Measurements from ENCODE around the gene LPP.

Gene LPP, protein sequence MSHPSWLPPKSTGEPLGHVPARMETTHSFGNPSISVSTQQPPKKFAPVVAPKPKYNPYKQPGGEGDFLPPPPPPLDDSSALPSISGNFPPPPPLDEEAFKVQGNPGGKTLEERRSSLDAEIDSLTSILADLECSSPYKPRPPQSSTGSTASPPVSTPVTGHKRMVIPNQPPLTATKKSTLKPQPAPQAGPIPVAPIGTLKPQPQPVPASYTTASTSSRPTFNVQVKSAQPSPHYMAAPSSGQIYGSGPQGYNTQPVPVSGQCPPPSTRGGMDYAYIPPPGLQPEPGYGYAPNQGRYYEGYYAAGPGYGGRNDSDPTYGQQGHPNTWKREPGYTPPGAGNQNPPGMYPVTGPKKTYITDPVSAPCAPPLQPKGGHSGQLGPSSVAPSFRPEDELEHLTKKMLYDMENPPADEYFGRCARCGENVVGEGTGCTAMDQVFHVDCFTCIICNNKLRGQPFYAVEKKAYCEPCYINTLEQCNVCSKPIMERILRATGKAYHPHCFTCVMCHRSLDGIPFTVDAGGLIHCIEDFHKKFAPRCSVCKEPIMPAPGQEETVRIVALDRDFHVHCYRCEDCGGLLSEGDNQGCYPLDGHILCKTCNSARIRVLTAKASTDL

DNA sequence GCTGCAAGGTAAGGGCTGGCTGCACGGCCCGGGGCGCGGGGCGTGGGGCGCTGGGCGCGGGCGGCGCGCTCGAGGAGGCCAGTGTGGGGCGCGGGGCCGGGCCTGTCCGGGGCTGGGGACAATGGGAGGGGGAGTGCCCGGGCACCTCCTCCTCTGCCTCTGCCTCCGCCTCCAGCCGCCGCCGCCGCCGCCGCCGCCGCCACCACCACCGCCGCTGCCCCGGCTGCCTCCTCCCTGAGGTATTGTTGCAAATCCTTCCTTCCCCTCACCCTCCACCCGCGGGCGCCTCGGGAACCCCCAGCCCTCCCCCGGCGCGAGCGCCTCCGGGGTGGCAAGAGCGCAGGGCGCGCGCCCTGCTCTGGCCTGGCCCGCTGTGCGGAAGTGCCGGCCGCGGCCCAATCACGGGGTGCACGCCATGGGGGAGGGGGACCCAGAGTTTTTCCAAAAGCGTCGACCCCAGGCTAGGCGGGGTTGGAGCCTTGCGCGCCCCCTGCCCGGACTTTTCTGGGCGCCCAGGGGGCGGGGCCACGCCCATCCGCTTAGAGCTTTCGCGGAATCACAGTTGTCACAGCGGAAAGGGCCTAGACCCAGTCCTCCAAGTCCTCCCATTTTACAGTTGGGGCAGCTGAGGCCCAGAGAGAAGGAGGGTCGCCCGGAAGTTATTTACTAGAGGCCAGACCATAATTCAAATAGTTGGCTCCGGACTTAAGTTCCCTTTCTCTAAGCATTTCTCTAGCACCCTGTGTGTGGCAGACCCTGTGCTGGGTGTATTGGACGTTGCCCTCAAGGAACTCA is at the start of gene LPP:
LPP (plus strand) TSS at position 144 of the 795 bp plus-strand sequence. CDS start 251,964 bp downstream, outside the sequence.
- Histone ChIP-seq H3K4me3 (ENCODE audit: low read depth, low read length) (peak within 1 kb of the TSS; percentile 59), H3K4me1 (ENCODE audit: control insufficient read depth, insufficient read depth, low read length) (peaks cover 38% of the 10 kb centered on the region)

DNA sequence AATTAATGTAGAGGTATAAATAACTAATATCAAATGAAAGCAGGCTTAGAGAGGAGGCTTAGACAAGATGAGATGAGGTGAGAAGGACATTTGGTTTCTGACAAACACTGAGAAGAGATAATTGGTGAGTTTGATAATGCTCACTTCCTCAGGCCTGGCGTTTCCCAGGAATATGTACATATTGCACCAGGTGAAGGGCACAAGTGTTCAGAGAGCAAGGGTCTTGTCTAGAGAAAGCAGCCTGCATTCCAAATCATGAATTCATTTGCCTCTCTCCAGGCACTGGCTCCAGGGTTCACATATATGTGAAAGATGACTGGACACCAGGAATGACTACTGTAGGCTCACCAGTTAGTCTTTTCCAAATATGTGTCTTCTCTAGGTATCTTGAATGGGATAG is 48.0 kb upstream of the LPP start:
- Histone ChIP-seq H3K27ac (ENCODE audit: low read depth, low read length) (no peak overlapping the region), H3K36me3 (ENCODE audit: control insufficient read depth, insufficient read depth, low read length) (no peaks in the 10 kb centered on the region), H3K4me1 (ENCODE audit: control insufficient read depth, insufficient read depth, low read length) (peaks cover 8% of the 10 kb centered on the region), H3K9me3 (ENCODE audit: control insufficient read depth, insufficient read depth, low read depth, low read length) (0 out of 2 replicates have a peak, but pooled peaks cover 3% of the 10 kb centered on the region), H3K4me3 (ENCODE audit: low read depth, low read length) (no peak overlapping the region), H3K9ac (ENCODE audit: low read length) (no peak overlapping the region), H3K27me3 (ENCODE audit: control insufficient read depth, insufficient read depth, low read length) (no peaks in the 10 kb centered on the region; the same call in 1 of the 2 replicates)

More for the DNA sequence above, at the start of gene LPP:
- peak within 1 kb of the TSS; percentile 94 for H3K9ac ChIP-seq (ENCODE audit: low read length)
- no peaks in the 10 kb centered on the region for H3K27me3 ChIP-seq (ENCODE audit: control insufficient read depth, insufficient read depth, low read length)
- no peaks in the 10 kb centered on the region for H3K36me3 ChIP-seq (ENCODE audit: control insufficient read depth, insufficient read depth, low read length)
- no peaks in the 10 kb centered on the region for H3K9me3 ChIP-seq (ENCODE audit: control insufficient read depth, insufficient read depth, low read depth, low read length)
- H3K27ac ChIP-seq (ENCODE audit: low read depth, low read length) = peak within 1 kb of the TSS; percentile 91

DNA sequence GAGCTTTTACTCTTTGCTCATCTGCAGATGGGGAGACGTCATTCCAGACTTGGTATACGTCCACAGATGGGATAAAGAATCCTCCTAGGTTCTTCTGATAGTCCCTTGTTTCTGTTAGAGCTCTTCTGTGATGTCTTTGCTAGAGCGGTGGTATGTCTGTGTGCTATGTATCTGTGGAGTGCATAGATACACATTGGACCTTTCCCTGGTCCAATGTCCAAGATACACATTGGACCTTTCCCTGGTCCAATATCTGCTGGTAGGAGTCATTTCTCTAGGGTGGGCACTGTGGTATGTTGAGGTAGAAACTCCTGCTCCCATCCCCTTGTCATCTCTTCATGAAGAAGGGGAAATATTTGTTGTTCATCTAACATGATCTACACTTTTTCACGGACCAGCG is 47.5 kb upstream of the LPP start:
- H3K9ac ChIP-seq (ENCODE audit: low read length) = no peak overlapping the region
- no peaks in the 10 kb centered on the region for H3K36me3 ChIP-seq (ENCODE audit: control insufficient read depth, insufficient read depth, low read length)
- H3K27ac ChIP-seq (ENCODE audit: low read depth, low read length) = no peak overlapping the region
- no peaks in the 10 kb centered on the region; the same call in 1 of the 2 replicates for H3K27me3 ChIP-seq (ENCODE audit: control insufficient read depth, insufficient read depth, low read length)
- H3K4me3 ChIP-seq (ENCODE audit: low read depth, low read length) = no peak overlapping the region
- H3K9me3 ChIP-seq (ENCODE audit: control insufficient read depth, insufficient read depth, low read depth, low read length) = no peaks in the 10 kb centered on the region
- peaks cover 8% of the 10 kb centered on the region for H3K4me1 ChIP-seq (ENCODE audit: control insufficient read depth, insufficient read depth, low read length)

DNA sequence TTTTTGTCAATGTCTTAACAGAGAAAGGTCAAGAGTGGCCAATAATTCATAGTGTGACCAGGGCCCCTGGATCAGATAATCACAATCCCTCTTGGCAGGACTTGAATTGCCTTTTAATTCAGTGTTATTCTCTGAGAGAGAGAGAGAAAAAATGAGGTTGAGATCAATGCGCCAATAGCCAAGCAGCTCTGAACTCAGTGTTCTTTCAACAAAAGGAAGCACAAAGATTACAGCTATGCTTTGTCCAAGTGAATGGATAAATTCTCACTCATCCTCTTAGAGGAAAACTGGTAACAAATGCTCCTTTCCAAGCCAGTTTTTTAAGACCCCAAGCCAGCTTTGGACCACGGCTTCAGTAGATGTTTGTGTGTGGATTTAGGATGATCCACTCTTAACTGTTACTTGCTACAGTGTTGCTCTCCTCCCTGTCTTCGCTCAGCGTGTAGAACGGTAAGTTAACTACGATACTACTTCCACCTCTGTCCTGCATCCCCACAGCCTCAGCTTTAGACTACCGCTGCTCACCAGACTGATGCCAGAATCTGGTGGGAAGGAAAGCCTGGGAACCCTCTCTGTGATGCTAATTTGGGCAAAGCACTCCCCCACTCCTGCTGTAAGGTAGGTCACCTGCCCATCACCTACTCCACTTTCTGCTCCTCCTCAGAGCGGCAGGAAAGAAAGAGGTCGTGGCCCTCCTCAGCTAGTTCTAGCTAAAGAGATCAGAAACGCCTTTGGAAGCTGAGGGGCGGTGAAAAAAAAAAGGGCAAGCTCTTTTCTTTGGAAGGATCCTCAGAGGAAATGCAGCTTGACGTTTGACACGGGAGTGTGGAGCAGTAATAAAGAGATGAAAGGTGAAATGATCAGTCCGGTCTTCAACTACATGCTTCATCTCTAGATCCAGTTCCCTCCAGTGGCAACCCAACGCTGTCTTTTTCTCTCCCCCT is 46.8 kb upstream of the LPP start:
- Histone ChIP-seq H3K4me1 (ENCODE audit: control insufficient read depth, insufficient read depth, low read length) (peaks cover 8% of the 10 kb centered on the region), H3K9ac (ENCODE audit: low read length) (no peak overlapping the region), H3K9me3 (ENCODE audit: control insufficient read depth, insufficient read depth, low read depth, low read length) (no peaks in the 10 kb centered on the region), H3K27ac (ENCODE audit: low read depth, low read length) (no peak overlapping the region), H3K27me3 (ENCODE audit: control insufficient read depth, insufficient read depth, low read length) (no peaks in the 10 kb centered on the region; the same call in 1 of the 2 replicates), H3K36me3 (ENCODE audit: control insufficient read depth, insufficient read depth, low read length) (no peaks in the 10 kb centered on the region), H3K4me3 (ENCODE audit: low read depth, low read length) (no peak overlapping the region)

DNA sequence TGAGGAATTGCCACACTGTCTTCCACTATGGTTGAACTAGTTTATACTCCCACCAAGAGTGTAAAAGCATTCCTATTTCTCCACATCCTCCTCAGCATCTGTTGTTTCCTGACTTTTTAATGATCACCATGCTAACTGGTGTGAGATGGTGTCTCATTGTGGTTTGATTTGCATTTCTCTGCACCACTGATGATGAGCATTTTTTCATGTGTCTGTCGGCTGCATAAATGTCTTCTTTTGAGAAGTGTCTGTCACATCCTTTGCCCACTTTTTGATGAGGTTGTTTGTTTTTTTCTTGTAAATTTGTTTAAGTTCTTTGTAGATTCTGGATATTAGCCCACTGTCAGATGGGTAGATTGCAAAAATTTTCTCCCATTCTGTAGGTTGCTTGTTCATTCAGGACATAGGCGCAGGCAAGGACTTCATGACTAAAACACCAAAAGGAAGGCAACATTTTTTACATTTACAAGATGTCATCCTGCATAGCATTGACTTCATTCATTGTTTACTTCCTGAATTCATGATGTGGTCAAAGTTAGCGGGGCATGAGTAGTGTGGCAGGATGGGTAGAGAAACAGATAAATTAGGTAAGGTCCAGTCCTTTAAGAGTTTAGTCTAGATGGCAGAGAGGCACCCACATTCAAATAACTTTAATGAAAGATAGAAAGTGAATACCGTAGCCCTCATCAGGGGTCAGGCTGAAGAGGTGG is 45.1 kb upstream of the LPP start:
- no peaks in the 10 kb centered on the region for H3K9me3 ChIP-seq (ENCODE audit: control insufficient read depth, insufficient read depth, low read depth, low read length)
- H3K27ac ChIP-seq (ENCODE audit: low read depth, low read length) = no peak overlapping the region
- no peak overlapping the region for H3K9ac ChIP-seq (ENCODE audit: low read length)
- no peaks in the 10 kb centered on the region; the same call in 1 of the 2 replicates for H3K27me3 ChIP-seq (ENCODE audit: control insufficient read depth, insufficient read depth, low read length)
- H3K4me3 ChIP-seq (ENCODE audit: low read depth, low read length) = no peak overlapping the region
- H3K4me1 ChIP-seq (ENCODE audit: control insufficient read depth, insufficient read depth, low read length) = peaks cover 8% of the 10 kb centered on the region
- H3K36me3 ChIP-seq (ENCODE audit: control insufficient read depth, insufficient read depth, low read length) = no peaks in the 10 kb centered on the region

DNA sequence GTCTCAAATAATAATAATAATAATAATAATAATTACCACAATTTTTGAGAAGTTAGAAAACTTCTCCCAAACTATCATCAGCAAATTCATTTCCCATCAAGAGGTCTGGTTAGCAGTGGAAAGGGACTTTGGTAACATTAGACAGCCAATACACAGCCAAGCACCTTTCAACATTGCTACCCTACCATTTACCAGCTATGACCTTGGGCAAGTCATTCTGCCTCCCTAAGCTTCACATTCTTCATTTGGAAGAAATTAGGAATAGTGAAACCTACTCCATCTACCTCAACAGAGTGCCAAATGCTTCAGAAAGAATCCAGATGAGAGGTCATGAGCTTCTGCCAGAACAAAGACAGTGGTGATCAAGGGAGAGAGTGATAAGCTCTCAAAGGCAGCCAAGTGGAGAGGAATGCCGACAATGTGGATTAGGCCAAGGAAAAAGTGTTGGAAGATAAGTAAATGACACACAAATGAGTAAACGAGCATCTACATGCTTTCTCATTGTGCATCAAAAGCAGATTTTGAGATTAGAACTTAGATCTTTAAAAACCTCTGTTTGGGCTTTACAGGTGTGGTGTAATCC is 42.9 kb upstream of the LPP start:
- H3K27me3 ChIP-seq (ENCODE audit: control insufficient read depth, insufficient read depth, low read length) = no peaks in the 10 kb centered on the region; the same call in 1 of the 2 replicates
- no peak overlapping the region for H3K4me3 ChIP-seq (ENCODE audit: low read depth, low read length)
- H3K27ac ChIP-seq (ENCODE audit: low read depth, low read length) = no peak overlapping the region
- peaks cover 8% of the 10 kb centered on the region for H3K4me1 ChIP-seq (ENCODE audit: control insufficient read depth, insufficient read depth, low read length)
- no peaks in the 10 kb centered on the region for H3K36me3 ChIP-seq (ENCODE audit: control insufficient read depth, insufficient read depth, low read length)
- no peaks in the 10 kb centered on the region for H3K9me3 ChIP-seq (ENCODE audit: control insufficient read depth, insufficient read depth, low read depth, low read length)
- no peak overlapping the region for H3K9ac ChIP-seq (ENCODE audit: low read length)

DNA sequence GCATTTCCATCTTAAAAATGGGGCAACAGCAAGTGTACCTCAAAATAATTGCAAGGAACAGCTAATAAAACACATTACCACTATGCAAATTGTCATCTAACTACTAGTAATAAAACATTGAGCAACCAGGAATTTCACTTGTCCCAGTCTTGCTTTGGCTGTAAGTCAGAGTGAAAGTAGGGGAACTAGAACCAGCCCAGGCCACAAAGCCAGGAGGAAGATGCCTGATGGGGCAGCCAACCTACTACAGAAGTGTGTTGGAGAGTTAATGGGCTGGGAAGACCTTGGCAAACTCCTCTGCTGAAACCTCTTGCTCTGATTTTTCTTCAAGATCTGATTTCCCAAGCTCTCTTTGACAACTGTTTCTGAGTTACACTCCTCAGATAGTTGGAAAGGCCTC is 40.2 kb upstream of the LPP start:
- H3K4me1 ChIP-seq (ENCODE audit: control insufficient read depth, insufficient read depth, low read length) = no peaks in the 10 kb centered on the region
- H3K27ac ChIP-seq (ENCODE audit: low read depth, low read length) = no peak overlapping the region
- H3K9ac ChIP-seq (ENCODE audit: low read length) = no peak overlapping the region
- no peaks in the 10 kb centered on the region for H3K36me3 ChIP-seq (ENCODE audit: control insufficient read depth, insufficient read depth, low read length)
- H3K27me3 ChIP-seq (ENCODE audit: control insufficient read depth, insufficient read depth, low read length) = no peaks in the 10 kb centered on the region; the same call in 1 of the 2 replicates
- no peak overlapping the region for H3K4me3 ChIP-seq (ENCODE audit: low read depth, low read length)
- peaks cover 2% of the 10 kb centered on the region; the same call in 1 of the 2 replicates for H3K9me3 ChIP-seq (ENCODE audit: control insufficient read depth, insufficient read depth, low read depth, low read length)

DNA sequence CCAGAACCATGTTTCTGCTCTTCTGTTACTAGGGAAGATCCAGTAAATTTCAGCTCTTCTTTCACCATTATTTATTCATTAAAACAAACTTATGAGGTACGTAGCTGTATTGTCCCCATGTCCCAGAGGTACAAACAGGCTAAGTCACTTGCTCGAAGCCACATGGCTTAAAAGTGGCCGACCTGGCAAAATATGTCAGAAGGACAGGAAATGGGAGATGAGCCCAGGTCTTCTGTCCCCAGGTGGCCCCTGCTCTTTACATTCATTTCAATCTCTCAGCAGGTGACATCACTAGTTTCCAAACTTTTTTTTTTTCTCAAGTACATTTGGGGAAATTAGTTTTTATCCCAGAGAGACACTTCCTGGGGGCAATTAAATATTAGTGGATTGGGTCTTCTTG is 34.1 kb upstream of the LPP start:
- H3K27me3 ChIP-seq (ENCODE audit: control insufficient read depth, insufficient read depth, low read length) = no peaks in the 10 kb centered on the region
- no peak overlapping the region for H3K9ac ChIP-seq (ENCODE audit: low read length)
- H3K9me3 ChIP-seq (ENCODE audit: control insufficient read depth, insufficient read depth, low read depth, low read length) = peaks cover 2% of the 10 kb centered on the region; the same call in 1 of the 2 replicates
- no peak overlapping the region for H3K4me3 ChIP-seq (ENCODE audit: low read depth, low read length)
- peaks cover 20% of the 10 kb centered on the region for H3K4me1 ChIP-seq (ENCODE audit: control insufficient read depth, insufficient read depth, low read length)
- no peaks in the 10 kb centered on the region for H3K36me3 ChIP-seq (ENCODE audit: control insufficient read depth, insufficient read depth, low read length)
- no peak overlapping the region for H3K27ac ChIP-seq (ENCODE audit: low read depth, low read length)

DNA sequence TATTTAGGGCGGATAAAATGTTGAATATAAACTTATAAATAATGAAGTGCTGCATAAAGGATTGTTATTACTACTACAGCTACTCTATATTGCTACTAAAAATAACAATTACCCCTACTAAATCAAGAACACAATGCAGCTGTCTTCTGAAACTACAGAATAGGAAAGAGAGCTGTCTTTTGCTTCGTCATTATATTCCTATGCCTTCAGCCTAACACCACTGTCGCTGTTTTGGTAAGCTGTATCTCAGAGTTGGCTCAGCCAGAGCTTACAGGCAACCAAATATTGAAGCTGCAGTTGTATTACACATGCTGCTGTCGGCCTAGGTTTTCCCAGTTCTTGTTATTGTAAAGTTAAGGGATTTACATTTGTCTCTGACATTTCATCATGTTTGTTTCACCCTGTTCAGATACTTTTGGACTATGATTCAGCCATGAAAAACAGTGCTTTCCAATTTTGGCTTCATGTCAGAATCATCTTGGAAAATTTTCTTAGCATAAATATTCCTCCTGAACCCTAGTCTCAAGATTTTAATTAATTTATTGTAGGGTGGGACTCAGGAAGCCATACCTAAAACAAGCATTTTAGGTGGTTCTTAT is 31.3 kb upstream of the LPP start:
- Histone ChIP-seq H3K36me3 (ENCODE audit: control insufficient read depth, insufficient read depth, low read length) (no peaks in the 10 kb centered on the region), H3K27me3 (ENCODE audit: control insufficient read depth, insufficient read depth, low read length) (no peaks in the 10 kb centered on the region), H3K9me3 (ENCODE audit: control insufficient read depth, insufficient read depth, low read depth, low read length) (no peaks in the 10 kb centered on the region), H3K27ac (ENCODE audit: low read depth, low read length) (no peak overlapping the region), H3K4me3 (ENCODE audit: low read depth, low read length) (no peak overlapping the region), H3K4me1 (ENCODE audit: control insufficient read depth, insufficient read depth, low read length) (peaks cover 20% of the 10 kb centered on the region), H3K9ac (ENCODE audit: low read length) (no peak overlapping the region)
